IMR-90 (cell line): ENCODE results near the gene COL4A2. TPM values are rescaled to one million over a fixed set of nuclear protein-coding genes. Genes with fewer than 3 reads are reported as not detected.

Source experiments
- ATAC-seq: fragments of 200-7000 bp; cut with Tn5 transposase; 2 replicates; pipeline ENCODE4 v1.9.1; 2020; ENCODE audit warnings: low read depth, mild to moderate bottlenecking, moderate library complexity
- BruUV-seq: library from RNA; stranded (reverse); fragments of 400-500 nt; replicated peaks from 2 replicates; lab custom pipeline; 2021; lab: Mats Ljungman, UMichigan
- CTCF ChIA-PET: fragments of 300-600 bp; formaldehyde crosslinking; extraction: SDS; loops from one replicate; lab custom pipeline; 2021; ENCODE audit warnings: antibody characterized with exemption; lab: Yijun Ruan, JAX
- POLR2A ChIA-PET: fragments of 300-600 bp; sonication (Branson Sonifier 250); formaldehyde crosslinking; loops from one replicate; lab custom pipeline; 2022; ENCODE audit warnings: antibody characterized with exemption; ENCODE audit not compliant: unreplicated experiment; lab: Charles Lee
- DNase-seq: peaks from one replicate; pipeline ENCODE4 v3.0.0; 2013
- H2AFZ ChIP-seq: replicated peaks from 2 replicates; pipeline ENCODE3; 2013; ENCODE audit warnings: low read length, mild to moderate bottlenecking; ENCODE audit not compliant: poor library complexity
- H2AK5ac ChIP-seq: 2 replicates; pipeline ENCODE4 v1.6.1; 2013; ENCODE audit warnings: low read depth, low read length, inconsistent platforms
- H2AK9ac ChIP-seq: replicated peaks from 2 replicates; pipeline ENCODE3; 2013; ENCODE audit warnings: mild to moderate bottlenecking, low read depth, low read length, moderate library complexity; ENCODE audit not compliant: poor library complexity
- H2BK120ac ChIP-seq: 2 replicates; pipeline ENCODE4 v1.6.1; 2013; ENCODE audit warnings: low read depth, low read length, inconsistent platforms
- H2BK15ac ChIP-seq: 3 replicates; pipeline ENCODE4 v1.6.1; 2013; ENCODE audit warnings: low read depth, low read length, inconsistent platforms
- H2BK20ac ChIP-seq: 2 replicates; pipeline ENCODE4 v1.6.1; 2013; ENCODE audit warnings: low read depth, mild to moderate bottlenecking, inconsistent platforms, low read length, moderate library complexity
- H2BK5ac ChIP-seq: 2 replicates; pipeline ENCODE4 v1.6.1; 2013; ENCODE audit warnings: mild to moderate bottlenecking, low read depth, low read length, inconsistent platforms; ENCODE audit not compliant: poor library complexity, severe bottlenecking
- H3K14ac ChIP-seq: replicated peaks from 2 replicates; pipeline ENCODE4 v1.6.1; 2013; ENCODE audit warnings: low read depth, low read length, inconsistent platforms
- H3K18ac ChIP-seq: 2 replicates; pipeline ENCODE4 v1.6.1; 2013; ENCODE audit warnings: low read depth, low read length, control low read depth
- H3K23ac ChIP-seq: 2 replicates; pipeline ENCODE4 v1.6.1; 2013; ENCODE audit warnings: low read depth, low read length, inconsistent platforms
- H3K27ac ChIP-seq: 2 replicates; pipeline ENCODE4 v1.5.1; 2013; ENCODE audit warnings: mild to moderate bottlenecking, control low read depth, low read length; ENCODE audit not compliant: insufficient read depth
- H3K27me3 ChIP-seq: 2 replicates; pipeline ENCODE4 v1.6.1; 2013; ENCODE audit warnings: low read length; ENCODE audit not compliant: control insufficient read depth, insufficient read depth
- H3K36me3 ChIP-seq: 2 replicates; pipeline ENCODE4 v1.6.1; 2013; ENCODE audit warnings: low read length, mixed read lengths; ENCODE audit not compliant: control insufficient read depth, insufficient read depth
- H3K4ac ChIP-seq: 2 replicates; pipeline ENCODE4 v1.6.1; 2013; ENCODE audit warnings: low read depth, low read length, inconsistent platforms
- H3K4me1 ChIP-seq: 2 replicates; pipeline ENCODE4 v1.6.1; 2013; ENCODE audit warnings: low read length, mixed read lengths; ENCODE audit not compliant: control insufficient read depth, insufficient read depth
- H3K4me2 ChIP-seq: 2 replicates; pipeline ENCODE4 v1.6.1; 2013; ENCODE audit warnings: low read depth, mild to moderate bottlenecking, control low read depth, low read length, moderate library complexity
- H3K4me3 ChIP-seq: 2 replicates; pipeline ENCODE4 v1.5.1; 2013; ENCODE audit warnings: low read depth, mild to moderate bottlenecking, control low read depth, low read length, moderate library complexity; ENCODE audit not compliant: insufficient read depth
- H3K56ac ChIP-seq: 2 replicates; pipeline ENCODE4 v1.6.1; 2013; ENCODE audit warnings: low read length, inconsistent platforms; ENCODE audit not compliant: insufficient read depth; ENCODE audit errors: extremely low read depth
- H3K79me1 ChIP-seq, 2 experiments: 2 replicates each; pipeline ENCODE4 v1.6.1; 2013; ENCODE audit warnings: low read length in 2 of 2, inconsistent platforms in 1 of 2, low read depth in 1 of 2
- H3K9ac ChIP-seq: 2 replicates; pipeline ENCODE4 v1.6.1; 2013; ENCODE audit warnings: low read depth, low read length, control low read depth
- H3K9me1 ChIP-seq: 2 replicates; pipeline ENCODE4 v1.6.1; 2013; ENCODE audit warnings: low read length, inconsistent platforms; ENCODE audit not compliant: insufficient read depth
- H3K9me3 ChIP-seq: 2 replicates; pipeline ENCODE4 v1.6.1; 2013; ENCODE audit warnings: low read length; ENCODE audit not compliant: control insufficient read depth, insufficient read depth
- H4K20me1 ChIP-seq: 2 replicates; pipeline ENCODE4 v1.6.1; 2013; ENCODE audit warnings: low read length, inconsistent platforms; ENCODE audit not compliant: insufficient read depth
- H4K5ac ChIP-seq: 2 replicates; pipeline ENCODE4 v1.6.1; 2013; ENCODE audit warnings: mild to moderate bottlenecking, low read depth, low read length, control low read depth
- H4K8ac ChIP-seq, 2 experiments: 2 replicates each; pipeline ENCODE4 v1.6.1; 2013; ENCODE audit warnings: low read depth in 2 of 2, low read length in 2 of 2, control low read depth in 1 of 2, inconsistent platforms in 1 of 2
- H4K91ac ChIP-seq: 2 replicates; pipeline ENCODE4 v1.6.1; 2013; ENCODE audit warnings: low read depth, low read length, inconsistent platforms; ENCODE audit not compliant: insufficient read depth
- BHLHE40 ChIP-seq: fragments of 150-350 bp; IDR thresholded peaks from 2 replicates; pipeline ENCODE4 v1.6.1; 2016; ENCODE audit warnings: mild to moderate bottlenecking, low read depth, low read length
- FOS ChIP-seq: fragments of 150-350 bp; IDR thresholded peaks from 2 replicates; pipeline ENCODE4 v1.6.1; 2016; ENCODE audit warnings: low read depth, low read length
- MXI1 ChIP-seq: IDR thresholded peaks from 2 replicates; pipeline ENCODE4 v1.6.1; 2012; ENCODE audit warnings: low read depth, mild to moderate bottlenecking, low read length, moderate library complexity, borderline replicate concordance
- RCOR1 ChIP-seq: IDR thresholded peaks from 2 replicates; pipeline ENCODE4 v1.6.1; 2012; ENCODE audit warnings: mild to moderate bottlenecking, low read length, improper control_type of control experiment; ENCODE audit not compliant: insufficient replicate concordance
- WGBS, 2 experiments: methylation state at CpG; one replicate each; pipeline versions ENCODE4 v1.1.5 to v1.1.7; 2013; ENCODE audit warnings: missing lambda C conversion rate in 2 of 2; ENCODE audit not compliant: insufficient read length in 1 of 2; ENCODE audit errors: extremely low coverage in 2 of 2; 5-methylcytosine and 5-hydroxymethylcytosine counted together
- dilution Hi-C: fragments of 300-500 bp; cut with HindIII; formaldehyde crosslinking; loops from one replicate; pipeline ENCODE4 v1.14.3; 2018; ENCODE audit warnings: low sequenced_read_pairs; ENCODE audit not compliant: unreplicated experiment
- in situ Hi-C: fragments of 300-500 bp; cut with MboI; formaldehyde crosslinking; loops from 3 replicates; pipeline ENCODE4 v1.14.3; 2019; ENCODE audit warnings: low sequenced_read_pairs, inconsistent platforms, mixed read lengths
- intact Hi-C: fragments of 100-400 bp; cut with micrococcal nuclease; formaldehyde crosslinking; loops from 2 replicates; pipeline ENCODE4 v1.10.0; 2022
- polyA plus RNA-seq, 3 experiments: library from polyadenylated mRNA; depleted of rRNA; stranded (reverse); fragments of >200 nt; gene quantifications; 2 replicates each; pipeline ENCODE4 v1.2.3, GENCODE V29; 2012; ENCODE audit warnings: low replicate concordance in 1 of 3
- total RNA-seq: library from RNA; depleted of rRNA; stranded (reverse); fragments of >200 nt; gene quantifications from 2 replicates; pipeline ENCODE4 v1.2.3, GENCODE V29; 2012

Gene COL4A2
- total and polyA plus RNA-seq, 2 of the 4 experiments (the other 2 are of a cell fraction): 90.7 to 457 TPM

DNA sequence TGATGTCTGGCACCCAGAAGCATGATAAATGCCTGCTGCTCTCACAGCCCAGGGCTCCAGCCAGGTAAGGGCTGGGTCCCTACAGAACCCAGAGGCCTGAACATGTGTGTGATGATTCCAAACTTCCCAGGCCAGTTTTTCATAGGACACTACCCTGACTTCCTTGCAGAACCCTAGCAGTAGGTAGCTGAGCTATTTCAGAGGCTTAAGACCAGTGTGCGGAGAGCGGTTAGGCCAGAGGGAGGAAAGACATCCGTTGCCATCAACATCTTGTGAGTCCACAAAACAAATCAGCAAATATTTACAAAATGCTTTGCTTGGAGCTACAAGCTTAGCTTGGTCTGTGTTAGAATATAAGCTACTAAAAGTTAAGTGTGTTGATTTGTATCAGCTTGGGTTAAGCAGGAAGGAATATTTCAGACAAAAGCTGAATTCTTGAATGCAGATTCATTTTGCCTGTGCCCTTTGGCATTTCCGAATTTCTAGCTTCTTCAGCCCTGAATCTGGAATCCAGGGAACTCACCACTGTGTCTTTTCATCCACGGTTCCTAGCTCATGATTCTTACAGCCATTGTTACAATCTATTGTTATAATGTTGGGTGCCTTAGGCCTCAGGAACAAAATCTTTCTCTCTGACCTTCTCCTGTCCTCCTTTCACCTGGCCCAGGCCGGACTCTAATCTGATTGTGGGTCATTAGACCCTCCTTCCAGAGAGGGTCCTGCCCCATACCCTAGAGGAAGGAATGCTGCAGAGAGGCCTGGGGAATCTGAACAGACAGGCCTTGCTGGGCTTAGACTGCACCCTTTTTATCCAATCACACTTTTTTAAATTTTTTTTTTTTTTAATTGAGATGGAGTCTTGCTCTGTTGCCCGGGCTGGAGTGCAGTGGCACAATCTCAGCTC, 242.1 kb downstream of the COL4A2 start:
- Histone ChIP-seq H3K4me1 (peaks cover 4% of the 10 kb centered on the region), H3K14ac (no peak overlapping the region), H2AFZ (no peak overlapping the region), H2BK15ac (no peak overlapping the region), H3K18ac (no peak overlapping the region), H2BK120ac (no peak overlapping the region), H3K27me3 (no peaks in the 10 kb centered on the region), H4K5ac (no peak overlapping the region), H2AK5ac (no peak overlapping the region), H3K9me1 (peaks cover 2% of the 10 kb centered on the region; the same call in 1 of the 2 replicates), H3K56ac (no peak overlapping the region), H3K9me3 (peaks cover 2% of the 10 kb centered on the region; the same call in 1 of the 2 replicates), H3K79me1 (no peaks in the 10 kb centered on the region; a peak in 2 of 4 replicates), H3K27ac (no peak overlapping the region), H3K4me3 (no peak overlapping the region), H3K23ac (no peak overlapping the region), H4K8ac (no peak overlapping the region), H2AK9ac (no peak overlapping the region), H3K4ac (no peak overlapping the region), H3K4me2 (no peak overlapping the region), H3K36me3 (no peaks in the 10 kb centered on the region), H3K9ac (no peak overlapping the region), H2BK20ac (no peak overlapping the region), H4K20me1 (peaks cover 1% of the 10 kb centered on the region; the same call in 1 of the 2 replicates), H4K91ac (no peak overlapping the region), H2BK5ac (no peak overlapping the region)
- in situ Hi-C loops (no loop called here), intact Hi-C loops (no loop called here), dilution Hi-C loops (no loop called here)
- ChIA-PET CTCF (interaction anchor here (0.8 kb wide), 1 partner anchor 125 kb away, joined by 3 read pairs; no protein-coding TSS in a partner anchor), POLR2A (interaction anchor here (0.6 kb wide), 1 partner anchor 191 kb away, joined by 4 read pairs; no protein-coding TSS in a partner anchor)
- WGBS, 2 experiments: no CpG with 5 or more reads among the region's 7 CpGs
- no peak for ATAC-seq
- no TSS peak for BruUV-seq
- no peak for DNase-seq
- TF ChIP-seq MXI1 (no peak), BHLHE40 (no peak), RCOR1 (no peak), FOS (no peak)
